Body of pancreas (tissue), 4 donors: ENCODE results near the gene KCNN3. TPM values are rescaled to one million over a fixed set of nuclear protein-coding genes. Genes with fewer than 3 reads are reported as not detected.

Experiments
- ATAC-seq: fragments of 150-250 bp; one replicate; pipeline ENCODE4 v1.9.1; 2016
- DNase-seq, 4 donors: peaks; one replicate each; pipeline ENCODE4 v3.0.0-alpha.2; 2019
- H3K27ac ChIP-seq, 4 donors: fragments of 200-600 bp; sonication (generic); 1 replicate in 3 of 4; 2 replicates in 1 of 4; pipeline versions ENCODE4 v1.5.1 to v1.6.1; 2016 to 2019; ENCODE audit warnings: mild to moderate bottlenecking in 1 of 4, mixed read lengths in 1 of 4, moderate library complexity in 1 of 4
- H3K27me3 ChIP-seq, 2 donors: fragments of 200-600 bp; sonication (generic); one replicate each; pipeline ENCODE4 v1.6.0; 2016; ENCODE audit warnings: mild to moderate bottlenecking in 1 of 2
- H3K36me3 ChIP-seq, 2 donors: fragments of 200-600 bp; sonication (generic); replicated peaks in 1 of 2; 2 replicates each; pipeline ENCODE4 v1.5.1; 2016; ENCODE audit warnings: low read depth in 2 of 2; ENCODE audit not compliant: insufficient read depth in 1 of 2
- H3K4me1 ChIP-seq: fragments of 200-600 bp; sonication (generic); one replicate; pipeline ENCODE4 v1.6.0; 2016
- H3K4me3 ChIP-seq, 2 donors: fragments of 200-600 bp; sonication (generic); 1 replicate in 1 of 2; 2 replicates in 1 of 2; pipeline ENCODE4 v1.5.1; 2016 to 2019
- H3K9me3 ChIP-seq, 3 donors: fragments of 200-600 bp; sonication (generic); 1 replicate in 2 of 3; 2 replicates in 1 of 3; pipeline ENCODE4 v1.5.1; 2016
- CTCF ChIP-seq, 7 experiments: fragments of 450-650 bp in 4 of 7; fragments of 200-600 bp in 3 of 7; sonication (generic) in 3 of 7; IDR thresholded peaks; one replicate each; pipeline ENCODE4 v1.5.1; 2016 to 2019; ENCODE audit warnings: antibody characterized with exemption in 7 of 7
- POLR2A ChIP-seq, 3 donors: fragments of 450-650 bp; IDR thresholded peaks; one replicate each; pipeline ENCODE4 v1.6.1; 2016; ENCODE audit warnings: antibody characterized with exemption in 3 of 3, mild to moderate bottlenecking in 2 of 3
- WGBS, 2 donors: methylation state at CpG; one replicate each; pipeline ENCODE4 v1.1.5; 2017; 5-methylcytosine and 5-hydroxymethylcytosine counted together
- intact Hi-C: fragments of 100-400 bp; cut with DNase I; formaldehyde crosslinking; loops from one replicate; pipeline ENCODE4 v1.15.1; 2023
- total RNA-seq, 2 donors: library from RNA; depleted of rRNA; stranded (reverse); fragments of >200 nt; gene quantifications; one replicate each; pipeline ENCODE4 v1.1.0, GENCODE V29; 2016

Gene KCNN3
- total RNA-seq, 2 donors from 2014 or later = 0.33 to 1.6 TPM

GRCh38 chr1:154851392-154852177 is 18.5 kb downstream of the KCNN3 start:
- intact Hi-C loops = no loop called here
- ATAC-seq = no peak
- Histone ChIP-seq H3K4me3 (no peak overlapping the region), H3K4me1 (no peaks in the 10 kb centered on the region), H3K36me3 (no peaks in the 10 kb centered on the region), H3K27ac (no peak overlapping the region), H3K27me3 (no peaks in the 10 kb centered on the region), H3K9me3 (no peaks in the 10 kb centered on the region)
- WGBS, 2 donors = 63 to 72% methylated on average over 9 of the region's 9 CpGs
- no peak for DNase-seq
- TF ChIP-seq POLR2A (IDR thresholded peaks at IDR 0.05) (no peak), CTCF (IDR thresholded peaks at IDR 0.05) (no peak)

- Histone ChIP-seq H3K9me3 (no peaks in the 10 kb centered on the region), H3K4me3 (no peak overlapping the region), H3K36me3 (no peaks in the 10 kb centered on the region), H3K27me3 (no peaks in the 10 kb centered on the region), H3K27ac (no peak overlapping the region), H3K4me1 (no peaks in the 10 kb centered on the region)
- TF ChIP-seq CTCF (IDR thresholded peaks at IDR 0.05) (no peak), POLR2A (IDR thresholded peaks at IDR 0.05) (no peak)
- WGBS, 2 donors = 79% methylated on average over 6 of the region's 6 CpGs
- intact Hi-C loops = no loop called here
- no peak for ATAC-seq
- no peak for DNase-seq
Observed at GRCh38 chr1:154849645-154850131, 20.4 kb downstream of the KCNN3 start.

- intact Hi-C loops = no loop called here
- Histone ChIP-seq H3K36me3 (no peaks in the 10 kb centered on the region), H3K9me3 (no peaks in the 10 kb centered on the region), H3K4me1 (no peaks in the 10 kb centered on the region), H3K27ac (no peak overlapping the region), H3K27me3 (no peaks in the 10 kb centered on the region), H3K4me3 (no peak overlapping the region)
- 74 to 89% methylated on average over 3 to 4 of the region's 4 CpGs for WGBS, 2 donors
- DNase-seq (no peak), ATAC-seq (no peak)
- no peak for TF ChIP-seq CTCF (IDR thresholded peaks at IDR 0.05)
- TF ChIP-seq POLR2A (IDR thresholded peaks at IDR 0.05) = no peak
Observed at GRCh38 chr1:154848983-154849382, 21.1 kb downstream of the KCNN3 start.

GRCh38 chr1:154847891-154848290 is 22.2 kb downstream of the KCNN3 start:
- Histone ChIP-seq H3K27ac (no peak overlapping the region), H3K4me3 (no peak overlapping the region)
- TF ChIP-seq CTCF (IDR thresholded peaks at IDR 0.05) = no peak
- TF ChIP-seq POLR2A (IDR thresholded peaks at IDR 0.05) = no peak

More at GRCh38 chr1:154847891-154848290, 22.2 kb downstream of the KCNN3 start:
- no peaks in the 10 kb centered on the region for H3K4me1 ChIP-seq
- no peaks in the 10 kb centered on the region for H3K9me3 ChIP-seq
- DNase-seq = peak in 2 of 4 donors; percentile 27 to 39
- no peak for ATAC-seq
- no peaks in the 10 kb centered on the region for H3K36me3 ChIP-seq
- WGBS, 2 donors = 61 to 82% methylated on average over 9 to 13 of the region's 13 CpGs
- intact Hi-C loops = no loop called here
- H3K27me3 ChIP-seq = no peaks in the 10 kb centered on the region
